ENCODE results near the gene TMEM115.

TMEM115 gene

GRCh38 chr3:50378024-50378423 is 18.7 kb upstream of the TMEM115 start:
- TF ChIP-seq ZFX (IDR thresholded peaks at IDR 0.05): no peak
- TF ChIP-seq, protein P1, sequence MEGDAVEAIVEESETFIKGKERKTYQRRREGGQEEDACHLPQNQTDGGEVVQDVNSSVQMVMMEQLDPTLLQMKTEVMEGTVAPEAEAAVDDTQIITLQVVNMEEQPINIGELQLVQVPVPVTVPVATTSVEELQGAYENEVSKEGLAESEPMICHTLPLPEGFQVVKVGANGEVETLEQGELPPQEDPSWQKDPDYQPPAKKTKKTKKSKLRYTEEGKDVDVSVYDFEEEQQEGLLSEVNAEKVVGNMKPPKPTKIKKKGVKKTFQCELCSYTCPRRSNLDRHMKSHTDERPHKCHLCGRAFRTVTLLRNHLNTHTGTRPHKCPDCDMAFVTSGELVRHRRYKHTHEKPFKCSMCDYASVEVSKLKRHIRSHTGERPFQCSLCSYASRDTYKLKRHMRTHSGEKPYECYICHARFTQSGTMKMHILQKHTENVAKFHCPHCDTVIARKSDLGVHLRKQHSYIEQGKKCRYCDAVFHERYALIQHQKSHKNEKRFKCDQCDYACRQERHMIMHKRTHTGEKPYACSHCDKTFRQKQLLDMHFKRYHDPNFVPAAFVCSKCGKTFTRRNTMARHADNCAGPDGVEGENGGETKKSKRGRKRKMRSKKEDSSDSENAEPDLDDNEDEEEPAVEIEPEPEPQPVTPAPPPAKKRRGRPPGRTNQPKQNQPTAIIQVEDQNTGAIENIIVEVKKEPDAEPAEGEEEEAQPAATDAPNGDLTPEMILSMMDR (conservative IDR thresholded peaks at IDR 0.05): no peak
- H3K27ac ChIP-seq: no peak overlapping the region

GRCh38 chr3:50375258-50375931 is 16.1 kb upstream of the TMEM115 start:
- no peak for TF ChIP-seq ZFX (IDR thresholded peaks at IDR 0.05)
- H3K27ac ChIP-seq: no peak overlapping the region

DNA sequence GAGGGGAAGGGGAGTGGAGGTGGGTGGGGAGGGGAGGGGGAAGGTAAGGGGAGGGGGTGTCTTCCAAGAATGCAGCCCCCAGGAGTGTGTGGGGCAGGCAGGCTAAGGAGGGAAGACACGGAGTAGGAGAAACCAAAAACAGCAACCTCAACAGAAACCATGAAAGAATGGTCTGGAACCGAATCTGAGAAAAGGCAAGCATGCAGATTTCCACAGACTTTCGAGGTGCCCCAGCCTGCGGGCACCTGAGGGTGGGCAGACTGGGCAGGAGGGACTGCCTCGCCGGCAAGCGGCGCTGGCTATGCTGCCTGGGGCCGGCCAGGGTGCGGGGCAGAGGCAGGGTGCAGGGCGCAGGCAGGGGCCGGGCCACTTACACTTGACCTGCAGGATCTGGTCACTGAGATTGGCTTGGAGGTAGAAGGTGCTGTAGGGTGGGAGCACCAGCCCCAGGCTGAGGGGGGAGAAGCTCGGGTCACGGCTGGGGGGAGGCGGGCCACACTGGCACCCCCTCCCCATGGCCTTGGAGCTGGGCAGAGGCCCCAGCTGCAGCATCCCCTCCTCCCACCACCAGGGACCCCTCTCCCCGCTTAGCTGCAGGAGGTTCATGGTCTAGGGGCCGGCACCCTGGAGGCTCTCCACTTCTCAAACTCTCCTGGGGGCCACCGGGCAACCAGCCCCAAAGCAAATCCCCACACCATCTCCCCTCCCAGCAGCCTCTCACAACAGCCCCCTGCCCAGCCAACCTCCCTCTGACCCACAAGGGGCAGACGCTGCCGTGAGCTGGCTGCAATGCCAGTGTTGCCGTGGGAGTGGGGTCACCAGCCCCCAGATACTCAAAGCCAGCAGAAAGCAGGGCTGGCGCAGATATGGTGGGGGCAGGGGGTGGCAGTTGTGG is 15.3 kb upstream of the TMEM115 start:
- H3K27ac ChIP-seq: no peak overlapping the region
- no peak for TF ChIP-seq ZFX (IDR thresholded peaks at IDR 0.05)
- TF ChIP-seq, protein P1 (conservative IDR thresholded peaks at IDR 0.05): no peak

DNA sequence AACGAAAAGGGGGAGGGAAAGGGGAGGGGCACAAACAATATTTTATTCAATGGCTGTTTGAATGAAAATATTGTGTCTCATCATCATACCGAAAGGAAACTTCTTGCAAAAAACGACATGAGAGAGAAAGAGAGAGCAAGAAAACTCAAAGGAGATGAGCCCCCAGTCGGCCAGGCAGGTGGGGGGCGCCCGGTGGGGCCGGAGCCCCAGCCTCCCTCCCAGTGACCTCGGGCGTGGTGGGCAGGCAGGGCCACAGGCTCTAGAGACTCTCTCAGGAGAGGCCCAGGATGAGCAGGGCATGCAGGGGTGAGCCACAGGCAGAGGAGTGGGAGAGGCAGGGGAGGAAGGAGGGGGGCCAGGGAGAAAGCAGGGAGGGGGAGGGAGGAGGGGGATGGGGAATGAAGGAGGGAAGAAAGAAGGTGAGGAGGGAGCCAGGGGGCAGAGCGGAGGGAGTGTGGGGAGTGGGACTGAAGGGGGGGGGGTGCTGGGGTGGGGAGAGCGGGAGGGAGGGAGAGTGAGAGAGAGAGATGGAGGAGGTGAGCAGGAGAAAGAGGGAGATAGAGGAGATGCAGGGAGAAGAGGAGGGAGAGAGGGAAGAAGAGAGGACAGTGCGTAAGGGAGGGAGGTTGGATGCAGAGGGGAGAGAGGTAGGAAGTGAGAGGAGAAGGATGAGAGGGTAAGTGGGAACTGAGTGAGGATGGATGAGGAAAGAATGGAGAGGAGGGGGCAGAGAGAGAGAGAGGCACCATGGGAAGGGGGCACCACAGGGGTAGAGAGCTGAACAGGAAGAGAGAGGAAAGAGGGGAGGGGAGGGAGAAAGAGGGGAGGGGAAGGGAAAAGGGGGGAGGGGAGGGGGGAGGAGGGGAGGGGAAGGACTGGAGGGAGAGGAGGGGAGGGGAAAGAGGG is 14.1 kb upstream of the TMEM115 start:
- no peak for TF ChIP-seq ZFX (IDR thresholded peaks at IDR 0.05)
- TF ChIP-seq, protein P1 (conservative IDR thresholded peaks at IDR 0.05): no peak
- H3K27ac ChIP-seq: no peak overlapping the region

- H3K27ac ChIP-seq: no peak overlapping the region
- TF ChIP-seq ZFX (IDR thresholded peaks at IDR 0.05): no peak
- TF ChIP-seq, protein P1 (conservative IDR thresholded peaks at IDR 0.05): no peak
Observed at GRCh38 chr3:50372349-50372748, 13.0 kb upstream of the TMEM115 start.

DNA sequence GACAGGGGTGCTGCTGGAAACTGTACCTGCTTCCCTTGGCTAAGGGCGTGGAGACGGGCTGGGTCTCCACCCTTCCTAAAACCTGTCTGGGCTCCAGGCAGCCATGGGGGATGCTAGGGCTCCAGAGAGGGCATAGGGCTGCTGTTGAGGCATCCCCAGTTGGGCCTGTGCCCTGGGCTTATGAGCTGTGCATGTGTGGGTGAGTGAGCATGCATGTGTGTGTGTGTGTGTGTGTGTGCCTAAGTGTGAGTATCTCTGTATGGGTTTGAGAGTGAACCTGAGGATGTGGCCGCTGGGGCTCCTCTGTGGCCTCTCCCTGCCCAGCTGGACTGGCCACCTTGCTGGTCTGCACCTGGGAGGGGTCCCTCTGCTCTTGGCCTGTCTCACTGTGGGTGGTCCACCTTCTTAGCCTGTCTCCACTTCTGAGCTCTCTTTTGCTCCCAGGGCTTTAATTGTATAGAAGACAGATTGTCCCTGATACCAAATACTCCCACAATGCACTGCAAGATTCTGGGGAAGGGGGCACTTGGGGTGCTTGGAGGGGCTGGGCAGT is 11.9 kb upstream of the TMEM115 start:
- TF ChIP-seq, protein P1 (conservative IDR thresholded peaks at IDR 0.05): no peak
- TF ChIP-seq ZFX (IDR thresholded peaks at IDR 0.05): no peak
- H3K27ac ChIP-seq: no peak overlapping the region

- no peak for TF ChIP-seq ZFX (IDR thresholded peaks at IDR 0.05)
- TF ChIP-seq, protein P1 (conservative IDR thresholded peaks at IDR 0.05): no peak; the same call in 1 of the 2 replicates
- no peak overlapping the region for H3K27ac ChIP-seq
Observed at GRCh38 chr3:50370594-50370993, 11.3 kb upstream of the TMEM115 start.
